Muscle of leg (tissue), 11 donors: ENCODE results near the gene GOSR2. TPM values are rescaled to one million over a fixed set of nuclear protein-coding genes. Genes with fewer than 3 reads are reported as not detected.
A peak's percentile ranks its signal among the peaks of the same experiment; 100 is the strongest.

Experiments used
- DNase-seq: peaks from one replicate; pipeline ENCODE4 v3.0.0; 2013
- H3K27ac ChIP-seq: one replicate; pipeline ENCODE4 v1.5.1; 2013; ENCODE audit warnings: mild to moderate bottlenecking, low read length, control low read depth
- H3K27me3 ChIP-seq: one replicate; pipeline ENCODE4 v1.6.1; 2013; ENCODE audit warnings: low read length; ENCODE audit not compliant: control insufficient read depth, insufficient read depth
- H3K36me3 ChIP-seq: one replicate; pipeline ENCODE4 v1.6.1; 2013; ENCODE audit warnings: low read length; ENCODE audit not compliant: control insufficient read depth, insufficient read depth
- H3K4me1 ChIP-seq: one replicate; pipeline ENCODE4 v1.6.1; 2013; ENCODE audit warnings: low read length; ENCODE audit not compliant: control insufficient read depth, insufficient read depth
- H3K4me3 ChIP-seq: one replicate; pipeline ENCODE4 v1.5.1; 2013; ENCODE audit warnings: low read length, control low read depth
- H3K9me3 ChIP-seq: replicated peaks from 2 replicates; pipeline ENCODE4 v1.6.1; 2013; ENCODE audit warnings: low read depth, low read length; ENCODE audit not compliant: control insufficient read depth
- WGBS: methylation state at CpG from one replicate; pipeline ENCODE4 v1.1.5; 2013; ENCODE audit warnings: missing lambda C conversion rate; ENCODE audit not compliant: insufficient coverage; 5-methylcytosine and 5-hydroxymethylcytosine counted together
- polyA plus RNA-seq, 8 donors: library from polyadenylated mRNA; unstranded; fragments of 120-200 nt; gene quantifications; one replicate each; pipeline versions ENCODE4 v1.2.1 to v1.2.3, GENCODE V29; 2013; ENCODE audit warnings: inconsistent platforms in 1 of 8, low replicate concordance in 1 of 8; ENCODE audit not compliant: insufficient read length in 8 of 8, insufficient read depth in 1 of 8
- total RNA-seq: library from RNA; stranded (reverse); fragments of 120-200 nt; gene quantifications from one replicate; pipeline ENCODE4 v1.2.4, GENCODE V29; 2013

The GOSR2 gene
- total and polyA plus RNA-seq, 9 donors, result 27.4 to 36.8 (median 29.6) TPM

DNA sequence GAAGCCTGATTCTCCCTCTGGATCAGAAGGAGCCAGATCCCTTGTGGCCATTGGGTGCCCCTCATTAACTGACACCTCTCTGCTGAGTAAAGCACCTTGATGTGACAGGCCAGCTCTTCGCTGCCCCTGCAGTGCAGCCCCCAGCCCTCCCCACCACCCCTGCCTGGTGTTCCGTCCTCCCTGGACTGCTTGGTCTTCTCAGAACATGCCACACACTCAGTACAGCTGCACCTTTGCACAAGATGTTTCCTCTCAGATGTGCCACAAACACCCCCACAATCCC lies 20.2 kb downstream of the GOSR2 start:
- Histone ChIP-seq H3K36me3 (peaks cover 37% of the 10 kb centered on the region), H3K4me1 (peaks cover 13% of the 10 kb centered on the region), H3K9me3 (no peaks in the 10 kb centered on the region), H3K4me3 (no peak overlapping the region), H3K27ac (no peak overlapping the region), H3K27me3 (peaks cover 2% of the 10 kb centered on the region)
- WGBS, result 52% methylated on average over 2 of the region's 2 CpGs
- no peak for DNase-seq

DNA sequence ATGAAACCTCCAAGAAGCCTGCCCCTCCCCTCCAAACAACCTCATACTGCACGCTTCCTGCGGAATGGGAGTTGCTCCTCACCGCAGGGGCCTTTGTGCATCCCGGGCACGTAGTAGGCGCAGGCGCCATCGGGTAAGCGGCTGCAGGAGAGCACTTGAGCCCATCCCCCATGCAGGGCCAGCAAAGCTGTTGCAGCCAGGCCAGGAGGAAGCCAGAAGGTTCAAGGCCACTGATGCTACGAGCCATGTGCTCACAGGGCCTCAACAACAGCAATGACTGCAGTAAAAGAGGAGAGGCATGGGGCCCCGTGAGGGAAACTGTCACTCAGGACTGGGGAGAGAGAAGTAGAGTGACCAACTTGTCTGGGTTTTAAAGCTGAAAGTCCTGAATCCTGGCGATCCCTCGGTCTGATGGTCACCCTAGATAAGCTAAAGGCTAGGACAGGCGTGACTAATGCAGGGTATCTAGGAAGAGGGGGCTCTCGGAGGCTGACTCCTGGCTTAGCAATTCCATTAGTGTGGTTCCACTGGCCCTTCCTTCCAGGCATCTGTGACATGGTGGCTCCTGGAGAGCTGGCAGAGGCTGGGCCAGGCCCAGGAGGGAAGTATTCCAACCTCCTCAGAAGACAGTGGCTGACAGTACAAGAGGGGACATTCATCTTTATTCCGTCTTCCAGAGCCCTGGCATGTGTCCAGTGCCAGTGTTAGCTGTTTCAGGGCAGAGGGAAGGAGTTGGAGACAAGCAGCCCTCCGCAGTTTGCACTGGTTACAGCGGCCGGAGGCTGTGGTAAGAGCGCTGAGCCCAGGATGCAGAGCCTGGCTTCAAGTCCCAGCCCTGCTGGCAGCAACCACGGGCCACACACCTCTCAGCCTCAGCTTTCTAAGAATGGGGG lies 20.8 kb downstream of the GOSR2 start:
- Histone ChIP-seq H3K9me3 (no peaks in the 10 kb centered on the region), H3K4me3 (no peak overlapping the region), H3K36me3 (peaks cover 31% of the 10 kb centered on the region), H3K27ac (no peak overlapping the region), H3K4me1 (peaks cover 13% of the 10 kb centered on the region), H3K27me3 (peaks cover 2% of the 10 kb centered on the region)
- peak; percentile 29 for DNase-seq
- 27% methylated on average over 21 of the region's 21 CpGs for WGBS

DNA sequence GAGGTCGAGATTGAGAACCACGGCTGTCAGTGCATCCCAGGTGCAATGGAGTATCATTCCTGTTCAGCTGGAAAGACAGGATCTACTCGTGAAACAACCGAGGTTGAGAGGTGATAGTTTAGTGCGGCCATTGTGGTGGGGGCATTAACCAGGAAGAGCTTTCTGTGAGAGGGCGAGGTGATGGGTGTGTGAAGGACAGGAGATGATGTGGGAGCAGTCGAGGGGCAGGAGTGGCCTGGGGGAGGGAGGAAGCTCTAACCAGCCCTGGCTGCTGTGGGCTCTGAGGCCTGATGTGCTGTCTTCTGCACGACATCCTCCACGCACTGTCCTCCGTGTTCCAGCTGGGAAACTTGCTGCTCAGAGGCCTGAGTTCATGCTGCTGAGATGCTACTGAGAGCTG lies 22.0 kb downstream of the GOSR2 start:
- Histone ChIP-seq H3K4me3 (no peak overlapping the region), H3K4me1 (peaks cover 13% of the 10 kb centered on the region), H3K27ac (no peak overlapping the region), H3K9me3 (no peaks in the 10 kb centered on the region), H3K27me3 (peaks cover 2% of the 10 kb centered on the region), H3K36me3 (peaks cover 19% of the 10 kb centered on the region)
- WGBS, result 42% methylated on average over 10 of the region's 10 CpGs
- DNase-seq, result no peak

DNA sequence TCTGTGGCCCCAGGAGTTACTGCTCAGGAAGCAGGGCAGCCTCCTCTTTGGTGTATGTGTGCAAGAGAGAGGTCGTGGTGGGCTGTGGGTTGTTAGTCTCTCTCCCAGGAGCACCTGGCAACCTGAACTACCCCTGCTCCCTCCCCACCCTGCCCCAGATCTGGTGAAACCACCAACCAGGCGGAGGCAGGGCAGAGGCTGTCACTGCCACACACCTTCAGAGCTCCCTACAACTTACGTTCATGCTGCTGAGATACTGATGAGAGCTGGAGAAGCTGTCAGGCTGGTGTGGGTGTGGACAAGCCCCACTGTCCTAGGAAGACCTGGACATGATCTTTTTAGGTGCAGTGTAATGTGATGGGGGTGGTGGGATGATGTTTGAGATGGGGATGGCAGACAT lies 24.3 kb downstream of the GOSR2 start:
- H3K4me1 ChIP-seq, result peaks cover 19% of the 10 kb centered on the region
- no peak for DNase-seq
- H3K4me3 ChIP-seq, result no peak overlapping the region
- H3K27me3 ChIP-seq, result peaks cover 12% of the 10 kb centered on the region
- peaks cover 1% of the 10 kb centered on the region for H3K36me3 ChIP-seq
- H3K27ac ChIP-seq, result no peak overlapping the region
- no CpG with 5 or more reads among the region's 3 CpGs for WGBS
- no peaks in the 10 kb centered on the region for H3K9me3 ChIP-seq

DNA sequence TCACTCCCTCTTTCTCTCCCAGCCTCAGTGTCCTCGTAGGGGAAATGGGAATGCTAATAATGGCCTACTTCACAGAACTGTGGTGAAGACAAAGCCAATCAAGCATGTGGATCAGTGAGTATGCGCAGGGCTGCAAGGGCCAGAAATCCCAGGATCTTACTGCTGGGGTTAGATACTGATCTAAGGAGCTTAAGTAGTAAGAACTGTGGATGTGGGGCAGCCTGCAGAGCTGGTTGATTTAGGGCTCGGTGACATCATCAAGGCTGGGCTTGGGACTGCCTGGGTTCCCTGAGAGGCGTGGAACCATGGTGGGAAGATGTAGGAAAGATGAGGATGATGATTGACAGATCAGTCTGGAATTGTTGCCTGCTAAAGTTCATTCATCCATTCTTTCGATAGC lies 25.6 kb downstream of the GOSR2 start:
- WGBS, result 95% methylated on average over 3 of the region's 5 CpGs
- no peak for DNase-seq
- Histone ChIP-seq H3K36me3 (no peaks in the 10 kb centered on the region), H3K27ac (no peak overlapping the region), H3K4me3 (no peak overlapping the region), H3K27me3 (peaks cover 10% of the 10 kb centered on the region), H3K4me1 (peaks cover 16% of the 10 kb centered on the region), H3K9me3 (no peaks in the 10 kb centered on the region)

DNA sequence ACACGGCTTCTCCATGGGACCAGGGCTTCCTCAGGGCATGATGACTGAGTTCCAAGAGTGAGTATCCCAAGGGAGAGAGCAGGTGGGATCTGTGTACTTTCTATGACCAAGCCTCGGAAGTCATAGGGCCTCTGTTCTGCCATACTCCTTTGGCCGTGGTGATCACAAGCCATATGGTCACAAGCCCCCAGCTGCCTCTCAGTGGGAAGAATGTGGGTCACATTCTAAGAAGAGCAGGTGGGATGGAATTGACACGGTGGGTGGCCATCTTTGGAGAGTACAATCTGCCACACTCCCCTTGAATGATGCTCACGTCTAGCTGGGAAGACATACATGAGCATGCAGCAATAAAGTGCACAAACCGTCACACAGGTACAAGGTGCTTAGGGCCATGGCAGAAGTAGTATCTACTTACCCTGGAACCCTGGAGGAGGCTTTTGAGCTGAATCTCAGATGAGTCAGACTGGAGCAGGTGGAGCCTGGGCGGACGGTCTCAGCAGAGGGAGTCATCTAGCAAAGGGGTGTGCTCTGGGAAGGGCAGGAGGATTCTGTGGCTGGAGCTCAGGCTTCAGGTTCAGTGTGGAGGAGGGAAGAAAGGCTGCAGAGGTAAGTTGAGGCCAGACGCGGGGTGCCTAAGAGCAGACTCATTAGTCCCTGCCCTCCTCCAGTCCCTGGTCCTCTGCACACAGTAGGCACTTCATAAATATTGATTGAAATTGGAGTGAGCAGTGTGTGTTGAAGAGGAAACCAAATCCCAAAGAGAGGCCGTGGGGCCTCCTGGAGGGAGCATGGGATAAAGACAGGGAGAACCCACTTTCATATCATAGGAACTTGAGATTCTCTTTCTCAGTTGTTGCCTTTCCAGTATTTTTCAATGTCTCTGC lies 26.6 kb downstream of the GOSR2 start:
- no peaks in the 10 kb centered on the region for H3K9me3 ChIP-seq
- 67% methylated on average over 7 of the region's 11 CpGs for WGBS

DNA sequence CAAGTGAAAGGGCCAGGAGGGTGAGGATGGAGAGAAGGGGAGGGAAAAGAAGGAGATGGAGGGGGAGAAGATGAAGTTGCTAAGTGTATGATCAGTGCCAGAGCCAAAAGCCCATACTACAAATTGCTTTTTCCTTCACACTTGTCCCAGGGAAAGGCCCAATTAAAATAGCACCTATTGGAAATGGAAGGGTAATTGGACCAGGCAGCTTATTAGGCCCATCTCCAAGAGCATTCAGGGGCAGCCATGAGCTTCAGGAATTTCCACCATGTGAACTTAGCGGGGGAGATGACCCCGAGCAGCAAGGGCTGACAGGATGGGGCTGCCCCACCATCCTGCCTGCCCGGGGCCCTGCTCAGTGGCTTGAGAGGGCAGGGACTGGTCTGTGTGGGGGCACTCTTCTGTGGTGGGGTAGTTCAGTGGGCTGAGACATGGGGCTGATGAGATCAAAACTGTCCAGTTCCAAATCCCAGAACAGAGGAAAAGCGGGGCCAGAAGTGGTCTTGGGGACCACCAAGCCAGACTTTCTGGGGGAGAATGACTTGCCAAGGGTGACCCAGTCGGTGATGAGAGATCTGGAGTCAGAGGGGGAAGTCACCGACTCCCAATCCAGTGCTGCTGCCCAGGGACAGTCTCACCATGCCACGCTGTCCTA lies 27.5 kb downstream of the GOSR2 start:
- H3K27ac ChIP-seq, result no peak overlapping the region
- WGBS, result 69% methylated on average over 6 of the region's 7 CpGs
- peaks cover 10% of the 10 kb centered on the region for H3K27me3 ChIP-seq
- H3K36me3 ChIP-seq, result no peaks in the 10 kb centered on the region
- H3K9me3 ChIP-seq, result no peaks in the 10 kb centered on the region
- no peak for DNase-seq
- H3K4me3 ChIP-seq, result no peak overlapping the region
- H3K4me1 ChIP-seq, result peaks cover 9% of the 10 kb centered on the region

More for the DNA sequence above, 26.6 kb downstream of the GOSR2 start:
- no peak overlapping the region for H3K4me3 ChIP-seq
- peaks cover 9% of the 10 kb centered on the region for H3K4me1 ChIP-seq
- no peak for DNase-seq
- no peak overlapping the region for H3K27ac ChIP-seq
- no peaks in the 10 kb centered on the region for H3K36me3 ChIP-seq
- H3K27me3 ChIP-seq, result peaks cover 10% of the 10 kb centered on the region

DNA sequence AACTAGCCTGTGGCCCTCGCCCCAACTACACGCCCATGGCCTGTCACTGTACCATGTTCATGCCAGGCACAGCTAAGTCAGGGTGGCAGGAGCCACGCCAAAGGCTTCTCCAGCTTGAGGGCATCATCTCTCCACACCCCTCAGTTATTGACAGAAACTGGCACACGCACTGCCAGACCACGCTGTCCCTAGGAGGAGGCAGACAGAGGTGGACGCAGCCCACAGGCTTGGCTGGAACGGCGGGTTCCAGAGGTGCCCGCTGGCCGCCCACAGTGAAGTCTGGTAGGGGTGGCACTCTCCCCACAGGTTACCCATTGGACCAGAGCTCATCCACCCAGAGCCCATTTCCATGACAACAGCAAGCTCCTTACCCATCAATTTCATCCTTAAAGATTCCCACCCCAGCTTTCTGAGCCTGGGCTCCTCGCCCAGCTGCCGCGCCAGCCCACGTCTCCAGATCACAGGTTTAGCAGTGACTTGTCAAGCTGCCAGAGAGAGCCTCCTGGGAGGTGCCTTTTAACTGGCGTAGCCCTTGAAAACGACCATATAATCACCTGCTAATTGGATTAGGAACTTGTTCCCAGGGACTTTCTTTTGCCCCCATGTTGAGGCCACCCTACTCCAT lies 28.1 kb downstream of the GOSR2 start:
- no peak overlapping the region for H3K27ac ChIP-seq
- H3K4me3 ChIP-seq, result no peak overlapping the region
- no peaks in the 10 kb centered on the region for H3K9me3 ChIP-seq
- 48% methylated on average over 13 of the region's 16 CpGs for WGBS
- DNase-seq, result no peak
- peaks cover 10% of the 10 kb centered on the region for H3K27me3 ChIP-seq
- no peaks in the 10 kb centered on the region for H3K36me3 ChIP-seq
- peaks cover 6% of the 10 kb centered on the region for H3K4me1 ChIP-seq

DNA sequence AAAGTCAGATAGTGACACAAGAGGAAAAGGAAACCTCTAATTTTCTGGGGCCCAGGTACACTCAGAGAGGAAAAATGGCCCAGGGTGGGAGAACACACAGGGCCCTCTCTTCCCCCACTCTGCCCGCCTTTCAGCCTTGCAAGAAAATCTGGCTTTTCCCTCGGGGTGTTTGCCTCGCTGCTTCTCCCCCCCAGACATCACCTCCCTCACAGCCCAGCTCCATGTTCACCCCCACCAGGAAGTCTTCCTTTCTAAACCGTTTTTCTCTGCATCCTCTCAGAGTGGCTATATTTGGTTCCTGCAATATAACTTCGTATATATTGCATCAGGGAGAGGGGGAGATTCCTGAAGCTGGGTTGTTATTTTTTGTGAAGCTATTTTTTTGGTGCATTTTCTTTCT lies 28.7 kb downstream of the GOSR2 start:
- WGBS, result 14% methylated on average over 3 of the region's 5 CpGs

More for the DNA sequence above, 28.7 kb downstream of the GOSR2 start:
- no peaks in the 10 kb centered on the region for H3K36me3 ChIP-seq
- no peak overlapping the region for H3K4me3 ChIP-seq
- no peak for DNase-seq
- H3K9me3 ChIP-seq, result no peaks in the 10 kb centered on the region
- H3K27me3 ChIP-seq, result peaks cover 10% of the 10 kb centered on the region
- peaks cover 6% of the 10 kb centered on the region for H3K4me1 ChIP-seq
- no peak overlapping the region for H3K27ac ChIP-seq
